GM18519 (cell line): ENCODE measurements around the gene DST.

ENCODE experiments used
- ATAC-seq: cut with Tn5 transposase; IDR thresholded peaks from one replicate; pipeline ENCODE4 v1.9.1; 2021; ENCODE audit warnings: mild to moderate bottlenecking, moderate library complexity; ENCODE audit not compliant: unreplicated experiment, low FRiP score

The DST gene

GRCh38 chr6:56625356-56625755 is 17.3 kb downstream of the DST start:
- ATAC-seq, result no peak

DNA sequence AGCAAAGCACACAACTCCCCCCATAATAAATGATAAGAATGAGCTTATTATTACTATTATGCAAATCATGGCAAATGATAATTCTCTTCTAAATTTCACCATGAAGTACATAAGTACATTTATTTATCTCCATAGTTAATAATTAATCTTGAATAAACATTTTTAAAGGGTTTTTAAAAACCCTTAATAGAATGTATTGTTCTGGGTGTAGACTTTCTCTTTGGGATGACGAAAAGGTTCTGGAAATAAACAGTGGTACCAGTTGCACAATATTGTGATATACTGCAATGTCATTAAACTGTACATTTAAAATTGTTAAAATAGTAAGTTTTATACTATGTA is 18.0 kb downstream of the DST start:
- ATAC-seq, result no peak

DNA sequence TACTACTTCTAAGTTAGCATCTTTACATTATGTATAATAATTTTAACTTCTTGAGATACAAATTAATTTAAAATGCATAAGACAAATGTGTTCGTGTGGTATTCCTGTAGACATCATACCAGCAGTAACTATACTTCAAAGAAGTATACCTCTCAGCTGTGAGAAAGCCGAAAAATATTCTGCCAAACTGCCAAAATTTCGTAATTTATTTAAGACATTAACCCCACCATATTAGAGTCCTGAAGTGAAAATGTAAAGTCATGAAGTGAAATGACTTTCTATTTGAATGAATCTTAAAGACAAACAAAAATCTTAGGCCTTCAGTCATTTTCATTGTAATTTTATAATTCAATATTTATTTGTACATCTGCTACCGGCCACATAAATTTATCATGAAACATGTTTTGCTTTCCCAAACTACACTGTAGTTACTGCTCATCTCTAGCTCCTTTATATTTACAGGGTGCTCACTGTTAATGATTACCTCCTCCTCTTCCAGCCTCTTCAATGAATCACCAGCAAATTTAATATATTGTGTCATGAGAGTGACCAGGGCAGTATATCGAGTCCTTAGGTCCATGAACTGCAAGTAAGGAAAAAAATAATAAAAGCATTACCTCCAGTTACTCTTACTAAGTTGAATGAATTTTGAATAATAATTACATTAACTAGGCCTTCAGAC is 18.5 kb downstream of the DST start:
- no peak for ATAC-seq

GRCh38 chr6:56620229-56620868 is 22.3 kb downstream of the DST start:
- no peak for ATAC-seq

- no peak for ATAC-seq
Observed at GRCh38 chr6:56618050-56618449, 24.6 kb downstream of the DST start.

DNA sequence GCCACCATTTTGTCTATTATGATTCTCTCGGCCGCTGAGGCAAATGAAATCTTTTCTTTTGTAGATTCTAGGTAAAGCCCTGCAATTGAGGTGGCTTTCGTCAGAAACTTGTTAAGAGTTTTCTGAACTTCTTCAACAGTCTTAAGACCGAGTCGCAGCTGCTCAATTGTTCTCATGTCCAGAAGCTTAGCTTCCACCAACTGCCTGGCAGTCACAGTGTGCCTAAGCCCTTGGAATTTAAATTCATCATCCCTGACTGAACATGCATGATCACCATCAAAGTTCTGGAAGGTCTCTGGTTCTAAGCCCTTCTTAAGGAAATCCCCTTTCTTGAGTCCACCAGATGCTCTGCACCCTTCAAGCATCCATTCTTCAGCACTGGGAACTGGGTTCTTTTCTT is 25.7 kb downstream of the DST start:
- no peak for ATAC-seq

DNA sequence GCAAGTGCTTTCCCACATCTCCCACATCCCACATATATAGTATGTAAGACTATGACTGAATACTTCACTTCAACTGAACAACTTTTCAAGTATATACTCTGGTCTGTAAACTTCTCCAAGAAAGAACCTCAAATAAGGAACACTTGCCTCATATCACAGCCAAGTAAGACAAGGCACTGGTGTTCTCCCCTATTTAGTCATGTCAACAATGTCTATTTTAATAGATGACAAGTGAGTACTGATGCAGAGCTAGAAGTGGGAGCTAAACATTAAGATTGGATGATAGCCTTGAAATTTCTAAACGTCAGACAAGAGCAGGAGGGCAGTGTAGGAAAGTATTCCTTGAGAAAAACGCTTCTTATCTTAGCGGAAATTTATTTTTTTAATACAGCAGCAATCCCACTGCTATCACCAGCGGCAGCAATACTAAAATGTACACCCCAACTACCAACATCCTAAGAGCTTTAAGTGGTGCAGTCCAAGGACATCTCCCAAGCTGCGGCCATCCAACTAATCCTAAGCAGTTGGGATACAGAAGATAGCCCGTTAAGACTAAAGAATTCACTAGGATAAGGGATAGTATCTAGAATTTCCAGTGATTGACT is 29.3 kb downstream of the DST start:
- no peak for ATAC-seq

DNA sequence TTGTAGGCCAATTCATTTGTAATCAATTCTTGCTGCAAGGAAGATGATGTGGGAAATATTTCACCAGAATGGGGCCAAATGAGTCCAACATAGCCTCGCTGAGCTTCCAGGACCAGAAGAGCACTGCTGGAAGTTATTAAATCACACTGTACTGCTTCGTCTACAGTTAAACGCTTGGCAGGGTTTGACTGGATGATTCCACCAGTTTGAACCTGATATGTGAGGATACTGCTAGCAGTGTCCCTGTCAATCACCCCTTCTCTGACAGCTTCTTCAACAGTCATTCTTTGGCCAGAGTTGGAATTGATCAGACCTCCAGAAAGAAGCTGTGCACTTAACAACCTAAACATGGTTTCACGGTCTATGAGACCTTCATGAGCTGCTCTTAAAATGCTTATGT is 34.4 kb downstream of the DST start:
- no peak for ATAC-seq

DNA sequence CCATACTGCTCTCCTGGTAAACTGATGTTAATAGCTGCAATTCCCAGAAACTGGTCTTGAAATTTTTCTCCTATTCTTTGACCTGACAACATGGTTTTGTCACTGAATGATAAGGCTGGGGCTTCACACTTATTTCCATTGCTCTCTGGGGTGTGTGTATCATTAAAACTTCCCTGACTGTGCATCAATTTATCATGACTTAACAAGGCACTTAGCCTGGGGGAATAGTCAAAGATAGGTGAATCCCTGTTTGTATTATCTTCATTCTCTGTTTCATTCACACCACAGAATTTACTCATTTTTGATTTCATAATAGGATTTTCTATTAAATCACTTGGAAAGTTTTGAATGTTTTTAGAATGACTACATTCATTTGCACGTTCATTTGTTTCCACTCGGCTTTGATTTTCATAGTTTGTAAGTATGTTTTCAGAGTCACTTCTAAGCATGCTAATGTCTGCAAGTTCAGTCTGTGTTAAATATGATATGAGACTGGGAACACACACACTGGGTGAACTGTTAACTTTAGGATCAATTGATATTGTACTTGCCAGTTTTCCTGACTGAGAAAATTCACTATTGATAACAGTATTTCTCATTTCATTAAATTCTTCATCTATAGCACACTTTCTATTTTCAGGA is 35.5 kb downstream of the DST start:
- ATAC-seq, result no peak

DNA sequence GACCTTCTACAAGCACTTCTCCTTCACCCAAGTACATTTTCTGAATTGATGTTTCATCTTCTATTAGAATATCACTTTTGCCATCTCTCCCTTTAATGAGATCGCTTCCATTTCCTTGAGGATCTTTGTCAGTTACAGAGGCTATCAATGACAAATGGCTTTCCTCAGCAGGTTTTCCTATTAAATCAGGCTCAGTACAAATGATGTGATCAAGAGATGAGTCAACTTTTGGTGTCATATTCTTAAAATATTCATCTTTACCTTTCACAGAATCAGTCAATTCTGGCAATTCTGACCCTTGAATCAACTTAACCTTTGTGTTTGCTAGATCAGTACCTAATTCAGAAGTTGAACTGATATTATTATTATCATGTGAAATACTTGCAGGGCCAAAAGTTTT is 37.3 kb downstream of the DST start:
- ATAC-seq, result no peak

- no peak for ATAC-seq
Observed at GRCh38 chr6:56604186-56604585, 38.5 kb downstream of the DST start.

- no peak for ATAC-seq
Observed at GRCh38 chr6:56601390-56601789, 41.3 kb downstream of the DST start.

DNA sequence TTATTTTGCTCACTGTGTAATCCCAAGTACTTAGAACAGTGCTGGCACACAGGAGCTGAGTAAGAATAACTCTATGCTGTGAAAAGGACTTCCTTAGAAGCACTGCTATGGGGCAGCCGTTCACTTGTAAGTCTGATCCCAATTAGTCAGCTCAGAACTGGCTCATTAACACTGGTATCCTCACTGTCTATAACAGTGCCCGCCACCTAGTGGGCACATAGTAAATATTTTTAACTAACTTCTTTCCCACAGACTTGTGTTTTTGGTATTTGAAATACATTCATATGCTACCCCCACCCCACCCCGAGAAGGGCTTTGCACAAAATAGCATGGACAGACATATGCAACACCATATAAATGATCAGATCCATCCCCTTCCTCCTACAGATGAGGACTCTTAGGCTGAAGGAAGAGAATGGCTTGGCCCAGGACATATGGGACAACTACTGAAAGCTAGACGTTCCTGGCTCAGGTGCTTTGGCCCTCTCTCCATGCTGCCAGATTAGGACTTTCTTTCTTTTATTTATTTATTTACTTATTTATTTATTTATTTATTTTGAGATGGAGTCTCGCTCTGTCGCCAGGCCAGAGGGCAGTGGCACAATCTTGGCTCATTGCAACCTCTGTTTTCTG is 47.1 kb downstream of the DST start:
- peak; percentile 20 for ATAC-seq

GRCh38 chr6:56594699-56595098 is 48.0 kb downstream of the DST start:
- ATAC-seq, result no peak

DNA sequence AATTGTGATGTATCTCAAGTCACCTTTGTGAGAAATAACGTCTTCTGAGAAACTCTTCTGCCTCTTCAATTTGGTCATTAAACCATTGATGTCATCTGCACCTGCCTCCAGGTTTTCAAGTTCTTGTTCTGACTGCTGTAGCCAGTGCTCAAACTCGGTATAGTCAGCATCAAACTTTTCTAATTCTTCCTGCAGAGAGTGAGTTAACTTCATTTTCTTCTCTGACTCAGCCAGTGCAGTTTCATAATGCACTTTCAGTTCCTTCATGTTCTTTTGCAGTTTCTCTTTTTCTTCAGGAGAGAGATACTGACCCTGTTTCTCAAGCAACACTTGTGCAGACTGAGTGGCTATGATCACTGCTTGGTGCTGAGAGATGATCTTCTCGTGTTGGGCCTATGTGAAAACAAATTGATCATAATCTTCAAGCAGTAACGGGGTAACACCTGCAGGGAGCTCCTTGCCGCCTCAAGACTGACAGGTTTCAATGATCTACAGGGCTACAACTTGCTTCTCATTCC is 48.8 kb downstream of the DST start:
- ATAC-seq, result peak; percentile 95

DNA sequence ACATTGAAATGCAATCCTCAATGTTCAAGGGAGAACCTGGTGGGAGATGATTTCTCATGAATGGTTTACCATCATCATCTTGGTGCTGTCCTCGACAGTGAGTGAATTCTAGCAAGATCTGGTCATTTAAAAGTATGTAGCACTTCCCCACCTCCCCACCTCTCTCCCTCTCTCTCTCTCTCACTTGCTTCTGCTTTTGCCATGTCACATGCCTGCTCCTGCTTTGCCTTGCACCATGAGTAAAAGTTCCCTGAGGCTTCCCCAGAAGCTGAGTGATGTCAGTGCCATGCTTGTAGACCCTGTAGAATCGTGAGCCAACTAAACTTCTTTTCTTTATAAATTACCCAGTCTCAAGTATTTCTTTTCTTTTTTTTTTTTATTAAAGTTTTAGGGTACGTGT is 60.5 kb downstream of the DST start:
- no peak for ATAC-seq

GRCh38 chr6:56581296-56581925 is 61.3 kb downstream of the DST start:
- ATAC-seq, result no peak

DNA sequence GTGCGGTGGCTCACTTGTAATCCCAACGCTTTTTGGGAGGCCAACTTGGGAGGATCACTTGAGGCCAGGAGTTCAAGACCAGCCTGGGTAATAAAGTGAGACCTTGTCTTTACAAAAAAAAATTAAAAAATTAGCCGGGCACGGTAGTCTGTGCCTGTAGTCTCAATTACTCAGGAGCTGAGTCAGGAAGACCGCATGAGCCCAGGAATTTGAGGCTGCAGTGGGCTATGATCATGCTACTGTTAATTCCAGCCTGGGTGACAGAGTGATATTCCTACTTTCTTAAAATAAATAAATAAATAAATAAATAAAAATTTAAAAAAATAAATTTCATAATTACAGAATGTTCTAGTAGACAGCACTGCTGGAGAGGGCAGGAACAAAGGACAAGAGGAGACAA is 62.4 kb downstream of the DST start:
- no peak for ATAC-seq

DNA sequence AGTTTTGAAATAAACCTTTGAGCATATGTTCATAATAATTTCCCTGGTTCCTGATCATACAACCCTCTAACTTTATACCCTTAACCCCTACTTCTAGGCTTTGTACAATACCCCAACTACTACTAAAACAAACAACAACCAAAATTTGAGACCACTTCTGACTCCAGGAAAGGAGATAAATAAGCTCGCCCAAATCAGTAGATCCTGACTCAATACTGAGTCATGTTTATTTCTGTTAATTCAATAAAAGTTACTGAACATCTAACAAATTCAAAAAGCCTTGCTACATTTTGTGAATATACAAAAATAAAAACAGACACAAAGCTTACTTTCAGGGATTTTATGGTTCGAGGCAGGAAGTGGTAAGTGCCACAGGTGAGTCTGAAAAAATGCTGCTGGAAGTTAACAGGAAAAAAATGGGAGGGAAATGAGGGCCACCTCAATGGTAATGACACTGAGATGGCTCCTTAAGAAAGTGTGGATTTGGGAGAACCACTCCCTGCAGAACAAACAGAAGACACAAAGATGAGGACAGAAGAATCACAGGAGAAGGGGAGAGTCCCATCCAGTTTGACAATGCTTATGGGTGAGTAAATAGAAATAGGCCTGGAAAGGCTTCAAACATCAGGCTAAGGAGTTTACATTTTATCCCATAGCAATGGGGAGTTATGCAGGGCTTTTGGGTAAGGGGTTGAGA is 63.4 kb downstream of the DST start:
- ATAC-seq, result no peak

DNA sequence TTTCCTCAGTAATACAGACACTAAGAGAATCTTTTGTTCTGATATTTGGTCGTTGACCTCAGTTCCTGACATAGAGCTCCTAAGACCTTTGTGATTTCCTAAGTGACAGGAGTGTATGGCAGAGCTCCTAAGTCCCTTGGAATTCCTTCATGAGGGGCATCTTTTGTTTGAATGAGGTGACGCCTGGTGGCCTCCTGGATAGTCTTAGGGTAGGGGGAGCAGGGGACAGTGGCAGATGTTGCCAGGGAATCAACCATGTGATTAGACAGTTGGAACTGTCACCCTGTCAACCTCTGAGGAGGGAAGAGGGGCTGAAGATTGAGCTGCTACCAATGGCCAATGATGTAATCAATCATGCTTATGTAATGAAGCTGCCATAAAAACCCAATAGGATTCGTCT is 67.0 kb downstream of the DST start:
- ATAC-seq, result no peak
